ENCODE results near the gene TESMIN.

The TESMIN gene

GRCh38 chr11:68762481-68762880 is 11.2 kb upstream of the TESMIN start:
- no peak for DNase-seq (ENCODE audit: low read depth)

DNA sequence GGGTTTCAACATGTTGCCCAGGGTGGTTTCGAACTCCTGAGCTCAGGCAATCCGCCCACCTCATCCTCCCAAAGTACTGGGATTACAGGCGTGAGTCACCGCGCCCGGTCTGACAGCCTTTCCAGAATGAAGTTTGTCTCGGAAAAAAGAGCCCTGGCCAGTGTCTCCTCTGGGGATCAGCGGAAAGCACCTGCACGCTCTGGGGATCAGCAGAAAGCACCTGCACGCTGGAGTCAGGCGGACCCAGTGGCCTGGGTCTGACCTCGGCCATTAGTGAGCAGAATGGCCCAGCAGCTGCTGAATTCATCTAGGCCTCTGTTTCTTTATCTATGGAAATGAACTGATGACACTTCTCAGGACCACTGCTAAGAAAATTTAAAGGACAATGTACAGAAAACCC is 10.5 kb upstream of the TESMIN start:
- DNase-seq (ENCODE audit: low read depth): no peak

GRCh38 chr11:68759991-68760390 is 8.7 kb upstream of the TESMIN start:
- DNase-seq (ENCODE audit: low read depth): no peak

DNA sequence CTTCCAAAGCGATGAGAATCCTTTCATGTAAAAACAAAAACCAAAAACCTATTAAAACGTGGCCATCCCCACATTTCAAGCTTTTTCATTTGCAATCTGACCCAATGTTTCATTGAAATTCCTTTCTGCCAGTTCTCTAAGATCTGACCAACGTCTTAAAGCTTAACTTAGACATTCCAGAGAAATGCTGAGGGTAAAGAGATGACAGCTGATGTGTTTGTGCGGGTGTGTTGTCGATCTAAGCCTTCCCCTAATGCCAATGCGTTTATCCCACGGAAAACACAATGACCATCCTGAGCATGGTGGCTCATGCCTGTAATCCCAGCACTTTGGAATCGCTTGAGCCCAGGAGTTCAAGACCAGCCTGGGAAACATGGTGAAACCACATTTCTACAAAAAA is 6.4 kb upstream of the TESMIN start:
- DNase-seq (ENCODE audit: low read depth): no peak

- no peak for DNase-seq (ENCODE audit: low read depth)
Measured at GRCh38 chr11:68756171-68756766, 4.9 kb upstream of the TESMIN start.

GRCh38 chr11:68753300-68753699 is 2.0 kb upstream of the TESMIN start:
- no peak for DNase-seq (ENCODE audit: low read depth)

DNA sequence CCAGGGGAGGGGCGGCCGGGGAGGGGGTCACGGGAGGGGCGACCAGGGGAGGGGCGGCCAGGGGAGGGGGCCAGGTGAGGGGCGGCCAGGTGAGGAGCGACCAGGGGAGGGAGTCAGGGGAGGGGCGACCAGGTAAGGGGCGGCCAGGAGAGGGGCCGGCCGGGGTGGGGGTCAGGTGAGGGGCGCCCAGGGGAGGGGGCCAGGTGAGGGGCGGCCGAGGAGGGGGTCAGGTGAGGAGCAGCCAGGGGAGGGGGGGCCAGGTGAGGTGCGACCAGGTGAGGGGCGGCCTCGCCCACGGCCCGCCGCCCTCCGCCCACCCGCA is 355 bp downstream of the TESMIN start:
- DNase-seq (ENCODE audit: low read depth): no peak

DNA sequence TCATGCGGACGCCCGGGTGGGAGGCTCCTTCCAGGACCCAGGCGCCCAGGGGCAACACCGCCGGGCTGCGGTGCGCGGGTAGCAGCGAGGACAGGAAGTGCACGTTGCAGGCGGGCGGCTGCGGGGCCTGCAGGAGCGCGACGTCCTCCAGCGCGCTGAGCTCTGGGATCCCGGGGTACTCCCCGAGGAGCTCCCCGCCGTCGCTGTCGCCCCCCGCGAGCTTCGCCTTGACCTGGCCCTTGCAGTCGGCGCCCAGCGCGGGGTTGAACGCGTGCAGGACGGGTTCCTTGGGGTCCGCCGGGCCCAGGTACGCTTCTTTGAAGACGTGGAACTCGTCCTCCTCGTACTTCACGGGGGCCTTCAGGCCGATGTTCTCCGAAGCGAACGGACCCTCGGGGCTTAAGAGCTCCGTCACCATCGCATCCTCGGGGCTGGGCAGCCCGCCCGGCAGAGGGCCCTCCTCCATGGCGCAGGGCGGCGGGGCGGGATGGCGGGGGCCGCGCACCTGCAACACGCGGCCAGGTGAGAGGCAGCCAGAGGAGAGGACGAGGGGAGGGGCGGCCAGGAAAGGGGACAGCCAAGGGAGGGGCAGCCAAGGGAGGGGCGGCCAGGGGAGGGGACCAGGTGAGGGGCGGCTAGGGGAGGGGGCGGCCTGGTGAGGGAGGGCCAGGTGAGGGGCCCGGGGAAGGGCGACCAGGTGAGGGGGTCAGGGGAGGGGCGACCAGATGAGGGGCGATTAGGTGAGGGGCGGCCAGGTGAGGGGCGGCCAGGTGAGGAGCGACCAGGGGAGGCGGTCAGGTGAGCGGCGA is 921 bp downstream of the TESMIN start:
- DNase-seq (ENCODE audit: low read depth): no peak

- no peak for DNase-seq (ENCODE audit: low read depth)
Measured at GRCh38 chr11:68749229-68750123, 1.8 kb downstream of the TESMIN start.

DNA sequence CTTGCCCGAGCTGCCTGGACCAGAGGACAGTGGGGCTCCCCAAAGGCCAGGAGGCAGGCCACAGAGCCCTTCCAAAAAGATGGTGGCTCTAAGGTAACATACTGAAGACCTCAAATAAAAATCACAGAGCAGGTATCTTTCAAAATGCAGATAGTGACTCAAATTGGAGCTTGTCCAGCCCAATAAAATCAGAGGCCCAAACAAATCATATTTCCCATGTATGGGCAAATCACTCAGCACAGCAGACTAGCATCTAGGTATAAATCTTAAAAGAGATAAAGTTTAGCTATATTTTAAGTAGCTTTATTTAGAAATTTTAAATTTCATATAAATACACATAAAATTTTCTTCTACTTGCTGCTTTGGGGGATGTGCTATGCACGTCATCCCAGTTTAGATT is 3.3 kb downstream of the TESMIN start:
- DNase-seq (ENCODE audit: low read depth): no peak

- DNase-seq (ENCODE audit: low read depth): no peak
Measured at GRCh38 chr11:68743539-68743938, 7.8 kb downstream of the TESMIN start.

GRCh38 chr11:68741463-68741862 is 9.9 kb downstream of the TESMIN start:
- DNase-seq (ENCODE audit: low read depth): no peak

- no peak for DNase-seq (ENCODE audit: low read depth)
Measured at GRCh38 chr11:68735646-68736045, 15.7 kb downstream of the TESMIN start.

DNA sequence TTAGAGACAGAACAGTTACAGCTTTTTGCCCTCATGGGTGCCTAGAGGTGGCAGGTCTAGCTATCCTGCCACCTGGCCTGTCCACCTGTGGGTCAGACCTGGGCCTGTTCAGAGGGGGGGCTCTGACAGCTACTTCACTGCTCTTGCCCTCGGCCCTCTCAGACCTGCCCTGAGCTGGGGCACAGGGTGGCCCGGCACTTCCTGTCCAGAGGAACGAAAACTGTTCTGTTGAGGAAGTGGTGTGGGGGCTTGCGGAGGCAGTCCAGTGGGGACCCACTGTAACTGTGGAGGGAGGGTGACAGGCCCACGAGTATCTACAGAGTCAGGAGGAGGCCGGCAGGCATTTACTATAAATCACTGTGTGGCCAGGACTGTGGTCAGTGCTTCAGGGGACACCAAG is 16.2 kb downstream of the TESMIN start:
- DNase-seq (ENCODE audit: low read depth): no peak

DNA sequence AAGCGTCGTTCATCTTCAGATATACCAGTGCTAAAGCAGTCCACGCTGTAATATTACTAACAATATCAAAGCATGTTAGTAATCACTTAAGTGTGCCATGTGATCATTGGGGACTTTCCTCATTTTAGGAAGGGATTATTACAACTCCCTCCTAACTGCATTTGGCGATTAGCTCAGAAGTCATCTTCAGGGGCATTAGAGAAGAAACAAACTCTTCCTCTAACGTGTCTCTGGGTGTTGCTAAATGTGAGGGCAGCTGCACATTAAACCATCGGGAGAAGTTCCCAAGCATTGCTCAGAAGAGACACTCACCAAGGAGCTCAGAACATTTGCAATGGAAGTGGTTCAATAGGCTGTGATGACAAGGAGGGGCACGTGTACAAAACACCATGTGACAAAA is 17.2 kb downstream of the TESMIN start:
- DNase-seq (ENCODE audit: low read depth): no peak

DNA sequence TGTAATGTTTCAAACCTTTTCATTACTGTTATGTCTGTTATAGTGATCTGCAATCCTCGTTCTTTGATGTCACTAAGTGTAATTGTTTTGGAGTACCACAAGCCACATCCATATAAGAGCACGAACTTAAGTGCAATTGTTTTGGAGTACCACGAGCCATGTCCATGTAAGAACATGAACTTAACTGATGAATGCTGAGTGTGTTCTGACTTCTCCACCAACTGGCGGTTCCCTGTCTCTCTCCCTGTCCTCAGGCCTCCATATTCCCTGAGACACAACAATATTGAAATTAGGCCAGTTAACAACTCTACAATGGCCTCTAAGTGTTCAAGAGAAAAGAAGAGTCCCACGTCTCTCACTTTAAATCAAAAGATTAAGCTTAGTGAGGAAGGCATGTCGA is 23.5 kb downstream of the TESMIN start:
- DNase-seq (ENCODE audit: low read depth): no peak

GRCh38 chr11:68724293-68724692 is 27.0 kb downstream of the TESMIN start:
- DNase-seq (ENCODE audit: low read depth): no peak

DNA sequence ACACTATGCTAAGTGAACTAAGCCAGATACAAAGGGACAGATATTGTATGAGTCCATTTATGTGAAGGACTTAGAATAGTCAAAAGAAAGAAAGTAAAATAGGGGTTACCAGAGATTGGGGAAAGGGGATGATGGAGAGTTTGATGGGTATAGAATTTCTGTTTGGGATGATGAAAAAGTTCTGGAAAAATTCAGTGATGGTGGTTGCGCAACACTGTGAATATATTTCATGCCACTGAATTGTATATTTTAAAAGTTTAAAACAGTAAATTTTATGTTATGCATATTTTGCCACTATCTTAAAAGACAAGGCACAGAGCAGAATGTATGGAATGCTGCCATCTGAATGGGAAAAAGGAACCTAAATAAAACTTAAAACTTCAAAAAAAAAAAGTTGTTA is 29.2 kb downstream of the TESMIN start:
- DNase-seq (ENCODE audit: low read depth): no peak

DNA sequence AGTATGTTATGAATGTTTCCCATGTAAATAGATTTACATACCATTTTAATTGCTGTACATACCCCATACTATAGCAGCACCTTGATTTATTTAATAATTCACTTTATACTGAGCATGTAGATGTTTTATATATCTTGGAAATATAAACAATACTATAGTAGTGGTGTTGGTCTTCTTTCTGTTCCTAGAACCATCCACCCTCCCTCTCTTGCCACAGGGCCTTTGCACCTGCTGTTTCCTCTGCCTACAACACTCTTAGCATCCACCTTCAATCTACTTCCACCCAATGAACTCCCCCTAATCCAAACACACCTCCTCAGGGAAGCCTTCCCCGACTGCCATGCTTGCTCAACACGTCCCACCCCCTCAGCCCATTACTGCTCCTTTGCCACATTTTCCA is 30.2 kb downstream of the TESMIN start:
- no peak for DNase-seq (ENCODE audit: low read depth)

DNA sequence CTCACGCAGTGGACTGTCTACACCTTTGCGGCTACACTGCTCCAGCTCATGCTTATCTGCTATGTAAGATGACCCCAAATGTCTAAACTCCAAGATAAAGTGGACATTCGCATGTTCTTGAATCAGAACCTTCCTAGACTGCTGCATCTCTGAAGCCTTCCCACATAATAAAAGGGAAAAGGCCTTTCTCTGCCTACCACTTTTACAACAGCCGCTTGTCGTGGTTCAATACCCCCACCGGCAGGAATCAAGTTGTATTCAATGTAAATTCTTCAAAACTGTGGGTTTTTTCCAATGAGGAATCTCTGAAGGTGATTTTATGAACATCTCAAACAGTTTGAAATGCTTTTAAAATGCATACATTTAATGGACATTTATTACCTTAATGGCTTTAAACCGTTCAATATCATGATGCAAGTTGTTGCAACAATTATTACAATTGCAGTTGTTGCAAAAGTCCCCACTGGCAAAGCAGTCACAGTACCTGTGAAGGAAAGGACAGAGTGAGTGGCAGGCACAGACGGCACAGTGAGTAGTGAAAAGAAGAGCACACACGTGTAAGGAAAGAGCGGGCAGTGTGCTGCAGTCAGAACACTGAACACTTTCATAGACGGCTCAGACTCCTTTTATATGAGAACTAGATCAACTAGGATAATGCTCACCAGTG is 35.7 kb downstream of the TESMIN start:
- no peak for DNase-seq (ENCODE audit: low read depth)

DNA sequence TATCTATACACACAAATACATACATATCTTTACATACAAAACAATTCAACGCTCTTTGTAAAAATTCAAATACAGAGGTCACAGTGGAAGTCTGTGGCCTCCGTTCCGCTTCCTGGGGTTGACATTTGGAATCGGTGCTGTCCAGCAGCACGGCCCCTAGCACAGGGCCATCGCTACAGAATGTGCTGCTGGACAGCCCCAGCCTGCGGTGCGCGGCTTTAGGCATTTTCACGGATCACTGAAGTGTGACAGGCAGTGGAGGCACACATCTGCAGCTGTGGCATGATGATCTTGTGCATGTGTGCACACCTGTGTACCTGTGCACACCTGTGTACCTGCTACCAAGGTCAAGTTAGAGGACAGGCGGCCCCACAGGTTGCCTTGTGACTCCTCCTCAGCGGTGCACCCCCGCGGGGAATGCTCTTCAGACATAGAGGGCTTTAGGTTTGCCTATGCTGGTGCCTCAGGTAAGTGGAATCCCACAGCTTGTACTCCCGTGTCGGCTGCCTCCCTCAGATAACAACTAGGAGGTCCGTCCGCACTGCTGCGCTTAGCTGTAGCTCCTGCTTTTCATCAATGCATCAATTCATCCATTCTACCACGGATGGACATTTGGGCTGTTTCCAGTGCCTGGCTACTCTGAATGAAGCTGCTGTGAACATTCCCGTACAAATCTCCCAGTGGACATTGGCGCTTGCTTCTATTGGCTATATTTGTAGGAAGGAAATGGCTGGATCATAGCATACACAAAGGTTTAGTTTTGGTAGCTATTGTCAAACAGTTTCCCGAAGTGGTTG is 37.1 kb downstream of the TESMIN start:
- no peak for DNase-seq (ENCODE audit: low read depth)

DNA sequence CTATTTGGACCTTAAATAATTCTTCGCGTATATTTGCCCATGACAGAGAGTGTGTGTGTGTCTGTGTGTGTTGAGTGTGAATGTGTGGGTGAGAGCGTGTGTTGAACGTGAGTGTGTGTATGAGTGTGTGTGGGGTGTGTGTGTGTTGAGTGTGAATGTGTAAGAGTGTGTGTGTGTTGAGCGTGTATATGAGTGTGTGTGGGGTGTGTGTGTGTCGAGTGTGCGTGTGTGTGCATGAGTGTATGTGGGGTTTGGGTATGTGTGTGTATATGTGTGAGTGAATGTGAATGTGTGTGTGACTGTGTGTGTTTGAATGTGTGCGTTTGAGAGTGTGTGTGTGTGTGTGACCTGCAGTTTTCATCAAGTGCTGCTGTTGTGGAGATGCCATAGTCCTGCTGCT is 40.2 kb downstream of the TESMIN start:
- no peak for DNase-seq (ENCODE audit: low read depth)

Data from stimulated activated CD8-positive, alpha-beta memory T cell treated with anti-CD3 and anti-CD28 coated beads, Interleukin-15, amount 100 ng/mL, for 24 hours (primary cell).